Tibial nerve (tissue), 4 donors: ENCODE results near the gene GCK. TPM values are rescaled to one million over a fixed set of nuclear protein-coding genes. Genes with fewer than 3 reads are reported as not detected.

ENCODE experiments used
- DNase-seq, 2 donors: peaks; one replicate each; pipeline ENCODE4 v3.0.0-alpha.2; 2019; ENCODE audit warnings: low spot score in 2 of 2
- H3K27ac ChIP-seq, 4 donors: fragments of 200-600 bp; sonication (generic) in 3 of 4; one replicate each; pipeline ENCODE4 v1.5.1; 2017 to 2019; ENCODE audit warnings: mild to moderate bottlenecking in 1 of 4
- H3K27me3 ChIP-seq, 2 donors: fragments of 200-600 bp; sonication (generic) in 1 of 2; one replicate each; pipeline versions ENCODE4 v1.5.1 to v1.6.0; 2017 to 2019
- H3K36me3 ChIP-seq, 3 donors: fragments of 200-600 bp; sonication (generic); one replicate each; pipeline ENCODE4 v1.5.1; 2018 to 2019
- H3K4me1 ChIP-seq, 4 donors: fragments of 200-600 bp; sonication (generic) in 3 of 4; one replicate each; pipeline ENCODE4 v1.5.1; 2017 to 2019
- H3K4me3 ChIP-seq, 4 donors: fragments of 200-600 bp; sonication (generic) in 3 of 4; one replicate each; pipeline ENCODE4 v1.5.1; 2017 to 2019; ENCODE audit warnings: mild to moderate bottlenecking in 1 of 4, moderate library complexity in 1 of 4
- H3K9me3 ChIP-seq, 4 donors: fragments of 200-600 bp; sonication (generic) in 3 of 4; one replicate each; pipeline ENCODE4 v1.5.1; 2017 to 2019
- CTCF ChIP-seq, 5 experiments: fragments of 200-600 bp in 3 of 5; fragments of 450-650 bp in 2 of 5; sonication (generic) in 3 of 5; IDR thresholded peaks; one replicate each; pipeline ENCODE4 v1.5.1; 2016 to 2019; ENCODE audit warnings: antibody characterized with exemption in 5 of 5, mild to moderate bottlenecking in 3 of 5, moderate library complexity in 2 of 5
- EP300 ChIP-seq, 2 donors: sonication (generic); formaldehyde crosslinking; IDR thresholded peaks; one replicate each; pipeline ENCODE4 v1.6.1; 2017; ENCODE audit warnings: antibody characterized with exemption in 2 of 2, mild to moderate bottlenecking in 1 of 2
- POLR2A ChIP-seq, 2 donors: fragments of 450-650 bp; IDR thresholded peaks; one replicate each; pipeline ENCODE4 v1.6.1; 2017; ENCODE audit warnings: antibody characterized with exemption in 2 of 2, mild to moderate bottlenecking in 2 of 2, moderate library complexity in 2 of 2
- WGBS, 2 donors: methylation state at CpG; one replicate each; pipeline ENCODE4 v1.1.5; 2018; 5-methylcytosine and 5-hydroxymethylcytosine counted together
- total RNA-seq, 4 donors: library from RNA; depleted of rRNA; stranded (reverse); fragments of >200 nt; gene quantifications; one replicate each; pipeline ENCODE4 v1.1.0, GENCODE V29; 2016

Gene GCK
- total RNA-seq, 4 donors from 2014 or later = 2.3 to 3.0 (median 2.4) TPM; not detected in 1

- Histone ChIP-seq H3K4me1 (no peaks in the 10 kb centered on the region), H3K27me3 (peaks cover 0 to 19% of the 10 kb centered on the region in 2 donors), H3K4me3 (no peak overlapping the region), H3K9me3 (no peaks in the 10 kb centered on the region), H3K27ac (no peak overlapping the region), H3K36me3 (no peaks in the 10 kb centered on the region)
- TF ChIP-seq EP300 (IDR thresholded peaks at IDR 0.05) (no peak), POLR2A (IDR thresholded peaks at IDR 0.05) (no peak), CTCF (IDR thresholded peaks at IDR 0.05) (no peak)
- 65 to 69% methylated on average over 6 to 10 of the region's 11 CpGs for WGBS, 2 donors
- DNase-seq = no peak
Observed at GRCh38 chr7:44229546-44230105, 40.4 kb upstream of the GCK start.

- no peak overlapping the region for H3K27ac ChIP-seq
- 71 to 80% methylated on average over 24 to 26 of the region's 29 CpGs for WGBS, 2 donors
- H3K36me3 ChIP-seq = no peaks in the 10 kb centered on the region
Observed at GRCh38 chr7:44228571-44229350, 39.5 kb upstream of the GCK start.

GRCh38 chr7:44227911-44228310, 38.7 kb upstream of the GCK start:
- H3K27ac ChIP-seq = no peak overlapping the region
- no peak for DNase-seq
- H3K36me3 ChIP-seq = no peaks in the 10 kb centered on the region
- H3K27me3 ChIP-seq = peaks cover 0 to 21% of the 10 kb centered on the region in 2 donors
- H3K9me3 ChIP-seq = no peaks in the 10 kb centered on the region
- H3K4me3 ChIP-seq = no peak overlapping the region
- no peaks in the 10 kb centered on the region for H3K4me1 ChIP-seq
- TF ChIP-seq POLR2A (IDR thresholded peaks at IDR 0.05) (no peak), CTCF (IDR thresholded peaks at IDR 0.05) (no peak), EP300 (IDR thresholded peaks at IDR 0.05) (no peak)
- 63 to 64% methylated on average over 14 of the region's 14 CpGs for WGBS, 2 donors

More at GRCh38 chr7:44228571-44229350, 39.5 kb upstream of the GCK start:
- no peaks in the 10 kb centered on the region for H3K9me3 ChIP-seq
- H3K4me3 ChIP-seq = no peak overlapping the region
- TF ChIP-seq CTCF (IDR thresholded peaks at IDR 0.05) = no peak
- H3K4me1 ChIP-seq = no peaks in the 10 kb centered on the region
- peaks cover 0 to 21% of the 10 kb centered on the region in 2 donors for H3K27me3 ChIP-seq
- no peak for DNase-seq

GRCh38 chr7:44226396-44226753, 37.1 kb upstream of the GCK start:
- DNase-seq = no peak
- Histone ChIP-seq H3K36me3 (no peaks in the 10 kb centered on the region), H3K27ac (no peak overlapping the region), H3K9me3 (no peaks in the 10 kb centered on the region), H3K27me3 (peaks cover 0 to 21% of the 10 kb centered on the region in 2 donors), H3K4me1 (no peaks in the 10 kb centered on the region), H3K4me3 (no peak overlapping the region)
- TF ChIP-seq POLR2A (IDR thresholded peaks at IDR 0.05) (no peak), EP300 (IDR thresholded peaks at IDR 0.05) (no peak), CTCF (IDR thresholded peaks at IDR 0.05) (no peak)
- WGBS, 2 donors = 43 to 58% methylated on average over 15 to 17 of the region's 17 CpGs

- DNase-seq = no peak
- WGBS, 2 donors = 61 to 64% methylated on average over 24 to 26 of the region's 26 CpGs
Observed at GRCh38 chr7:44225566-44226395, 36.5 kb upstream of the GCK start.

More at GRCh38 chr7:44225566-44226395, 36.5 kb upstream of the GCK start:
- H3K4me1 ChIP-seq = no peaks in the 10 kb centered on the region
- TF ChIP-seq CTCF (IDR thresholded peaks at IDR 0.05) (no peak), POLR2A (IDR thresholded peaks at IDR 0.05) (no peak), EP300 (IDR thresholded peaks at IDR 0.05) (no peak)
- no peaks in the 10 kb centered on the region for H3K9me3 ChIP-seq
- H3K4me3 ChIP-seq = no peak overlapping the region
- H3K27me3 ChIP-seq = peaks cover 0 to 21% of the 10 kb centered on the region in 2 donors
- H3K36me3 ChIP-seq = no peaks in the 10 kb centered on the region
- H3K27ac ChIP-seq = no peak overlapping the region
